GM21619 (cell line): ENCODE results near the gene ELOVL6.
"Not testable (repeated sequence)": the region's sequence is repeated elsewhere in the genome, so short reads cannot be mapped to it uniquely, and the experiment has no call there.

Experiments
- ATAC-seq: cut with Tn5 transposase; IDR thresholded peaks from one replicate; pipeline ENCODE4 v1.9.1; 2021; ENCODE audit not compliant: unreplicated experiment

Gene ELOVL6

GRCh38 chr4:110198435-110199416 is at the start of gene ELOVL6:
TSS of gene ELOVL6 (minus strand) at chr4:110198615. CDS start at chr4:110198335, 280 bp downstream.
- ATAC-seq, result peak; percentile 9

GRCh38 chr4:110248100-110248499 is 49.7 kb upstream of the ELOVL6 start:
- ATAC-seq, result no peak

GRCh38 chr4:110247591-110247990 is 49.2 kb upstream of the ELOVL6 start:
- no peak for ATAC-seq

- no peak for ATAC-seq
Observed at GRCh38 chr4:110245577-110245976, 47.2 kb upstream of the ELOVL6 start.

GRCh38 chr4:110236324-110236723 is 37.9 kb upstream of the ELOVL6 start:
- ATAC-seq, result no peak

GRCh38 chr4:110233581-110233980 is 35.2 kb upstream of the ELOVL6 start:
- ATAC-seq, result not testable (repeated sequence)

GRCh38 chr4:110231869-110232268 is 33.5 kb upstream of the ELOVL6 start:
- ATAC-seq, result no peak

- no peak for ATAC-seq
Observed at GRCh38 chr4:110229266-110229665, 30.9 kb upstream of the ELOVL6 start.

- ATAC-seq, result no peak
Observed at GRCh38 chr4:110224812-110225211, 26.4 kb upstream of the ELOVL6 start.

GRCh38 chr4:110224142-110224541 is 25.7 kb upstream of the ELOVL6 start:
- ATAC-seq, result peak; percentile 62

GRCh38 chr4:110218935-110219334 is 20.5 kb upstream of the ELOVL6 start:
- not testable (repeated sequence) for ATAC-seq

GRCh38 chr4:110217181-110217580 is 18.8 kb upstream of the ELOVL6 start:
- ATAC-seq, result not testable (repeated sequence)

- ATAC-seq, result no peak
Observed at GRCh38 chr4:110216129-110216528, 17.7 kb upstream of the ELOVL6 start.

GRCh38 chr4:110211770-110212061 is 13.3 kb upstream of the ELOVL6 start:
- no peak for ATAC-seq

GRCh38 chr4:110211007-110211769 is 12.8 kb upstream of the ELOVL6 start:
- ATAC-seq, result peak; percentile 88

GRCh38 chr4:110208419-110208818 is 10.0 kb upstream of the ELOVL6 start:
- no peak for ATAC-seq

GRCh38 chr4:110207233-110207632 is 8.8 kb upstream of the ELOVL6 start:
- no peak for ATAC-seq

- no peak for ATAC-seq
Observed at GRCh38 chr4:110202024-110202423, 3.6 kb upstream of the ELOVL6 start.

- no peak for ATAC-seq
Observed at GRCh38 chr4:110201502-110201901, 3.1 kb upstream of the ELOVL6 start.

- no peak for ATAC-seq
Observed at GRCh38 chr4:110200689-110201088, 2.3 kb upstream of the ELOVL6 start.

- ATAC-seq, result no peak
Observed at GRCh38 chr4:110198049-110198434, 373 bp downstream of the ELOVL6 start.

- peak; percentile 12 for ATAC-seq
Observed at GRCh38 chr4:110197529-110198042, 829 bp downstream of the ELOVL6 start.
